Measurements from ENCODE around the gene PAK3.

DNA sequence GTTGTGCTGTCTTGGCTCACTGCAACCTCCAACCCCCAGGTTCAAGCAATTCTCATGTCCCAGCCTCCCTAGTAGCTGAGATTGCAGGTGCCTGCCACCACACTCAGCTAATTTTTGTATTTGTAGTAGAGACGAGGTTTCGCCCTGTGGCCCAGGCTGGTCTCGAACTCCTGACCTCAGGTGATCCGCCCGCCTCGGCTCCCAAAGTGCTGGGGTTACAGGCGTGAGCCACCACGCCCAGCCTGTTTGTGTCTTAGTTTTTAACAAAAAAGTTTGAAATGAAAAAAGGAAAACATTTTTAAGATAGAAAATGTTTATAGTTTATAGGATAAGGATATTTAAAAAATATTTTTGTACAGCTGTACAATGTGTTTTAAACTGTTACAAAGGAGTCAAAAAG lies 111.9 kb downstream of the PAK3 start:
- TF ChIP-seq, protein P1, sequence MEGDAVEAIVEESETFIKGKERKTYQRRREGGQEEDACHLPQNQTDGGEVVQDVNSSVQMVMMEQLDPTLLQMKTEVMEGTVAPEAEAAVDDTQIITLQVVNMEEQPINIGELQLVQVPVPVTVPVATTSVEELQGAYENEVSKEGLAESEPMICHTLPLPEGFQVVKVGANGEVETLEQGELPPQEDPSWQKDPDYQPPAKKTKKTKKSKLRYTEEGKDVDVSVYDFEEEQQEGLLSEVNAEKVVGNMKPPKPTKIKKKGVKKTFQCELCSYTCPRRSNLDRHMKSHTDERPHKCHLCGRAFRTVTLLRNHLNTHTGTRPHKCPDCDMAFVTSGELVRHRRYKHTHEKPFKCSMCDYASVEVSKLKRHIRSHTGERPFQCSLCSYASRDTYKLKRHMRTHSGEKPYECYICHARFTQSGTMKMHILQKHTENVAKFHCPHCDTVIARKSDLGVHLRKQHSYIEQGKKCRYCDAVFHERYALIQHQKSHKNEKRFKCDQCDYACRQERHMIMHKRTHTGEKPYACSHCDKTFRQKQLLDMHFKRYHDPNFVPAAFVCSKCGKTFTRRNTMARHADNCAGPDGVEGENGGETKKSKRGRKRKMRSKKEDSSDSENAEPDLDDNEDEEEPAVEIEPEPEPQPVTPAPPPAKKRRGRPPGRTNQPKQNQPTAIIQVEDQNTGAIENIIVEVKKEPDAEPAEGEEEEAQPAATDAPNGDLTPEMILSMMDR (IDR thresholded peaks at IDR 0.05), result no peak
- no peak for TF ChIP-seq EP300 (IDR thresholded peaks at IDR 0.05)

Measured in esophagus muscularis mucosa (tissue), 3 donors.